Jurkat, Clone E6-1 (cell line): ENCODE data around the gene VIT.
A peak's percentile ranks its signal among the peaks of the same experiment; 100 is the strongest.

Source experiments
- DNase-seq: peaks from one replicate; pipeline ENCODE4 v3.0.0-alpha.2; 2011; ENCODE audit warnings: low read depth, low spot score
- H3K4me3 ChIP-seq: 2 replicates; pipeline ENCODE4 v1.5.1; 2011; ENCODE audit warnings: mild to moderate bottlenecking, low read length, control low read depth, moderate library complexity

Gene VIT

GRCh38 chr2:36783246-36783645 lies 86.7 kb downstream of the VIT start:
- H3K4me3 ChIP-seq, result no peak overlapping the region
- no peak for DNase-seq

GRCh38 chr2:36785179-36785795 lies 88.8 kb downstream of the VIT start:
- H3K4me3 ChIP-seq, result no peak overlapping the region
- peak; percentile 51 for DNase-seq

- no peak overlapping the region for H3K4me3 ChIP-seq
- DNase-seq, result peak; percentile 22
These were observed 92.8 kb downstream of the VIT start for GRCh38 chr2:36789181-36789804.

GRCh38 chr2:36792951-36793350 lies 96.4 kb downstream of the VIT start:
- H3K4me3 ChIP-seq, result no peak overlapping the region
- peak; percentile 82 for DNase-seq

- no peak overlapping the region for H3K4me3 ChIP-seq
- no peak for DNase-seq
These were observed 101.0 kb downstream of the VIT start for GRCh38 chr2:36797324-36798070.

GRCh38 chr2:36798724-36799123 lies 102.2 kb downstream of the VIT start:
- H3K4me3 ChIP-seq, result no peak overlapping the region
- no peak for DNase-seq

GRCh38 chr2:36800381-36800780 lies 103.9 kb downstream of the VIT start:
- no peak overlapping the region for H3K4me3 ChIP-seq
- DNase-seq, result no peak

- H3K4me3 ChIP-seq, result no peak overlapping the region
- DNase-seq, result no peak
These were observed 104.6 kb downstream of the VIT start for GRCh38 chr2:36801088-36801487.

GRCh38 chr2:36802952-36803351 lies 106.4 kb downstream of the VIT start:
- no peak overlapping the region for H3K4me3 ChIP-seq
- DNase-seq, result no peak

GRCh38 chr2:36805635-36806224 lies 109.2 kb downstream of the VIT start:
- no peak overlapping the region for H3K4me3 ChIP-seq
- DNase-seq, result no peak

GRCh38 chr2:36807223-36807886 lies 110.8 kb downstream of the VIT start:
- H3K4me3 ChIP-seq, result no peak overlapping the region
- no peak for DNase-seq

- no peak for DNase-seq
- H3K4me3 ChIP-seq, result no peak overlapping the region
These were observed 112.0 kb downstream of the VIT start for GRCh38 chr2:36808386-36809068.

GRCh38 chr2:36809069-36809445 lies 112.5 kb downstream of the VIT start:
- H3K4me3 ChIP-seq, result no peak overlapping the region
- DNase-seq, result no peak

- H3K4me3 ChIP-seq, result no peak overlapping the region
- no peak for DNase-seq
These were observed 114.6 kb downstream of the VIT start for GRCh38 chr2:36811071-36811470.

- no peak for DNase-seq
- H3K4me3 ChIP-seq, result no peak overlapping the region
These were observed 115.7 kb downstream of the VIT start for GRCh38 chr2:36812196-36812595.

- no peak overlapping the region for H3K4me3 ChIP-seq
- no peak for DNase-seq
These were observed 122.0 kb downstream of the VIT start for GRCh38 chr2:36818542-36818941.

GRCh38 chr2:36819095-36819711 lies 122.7 kb downstream of the VIT start:
- H3K4me3 ChIP-seq, result no peak overlapping the region
- no peak for DNase-seq

GRCh38 chr2:36820942-36821605 lies 124.6 kb downstream of the VIT start:
- DNase-seq, result no peak
- H3K4me3 ChIP-seq, result no peak overlapping the region
